Body of pancreas (tissue), 4 donors: ENCODE data around the gene PATJ. TPM values are rescaled to one million over a fixed set of nuclear protein-coding genes. Genes with fewer than 3 reads are reported as not detected.

Source experiments
- ATAC-seq: fragments of 150-250 bp; one replicate; pipeline ENCODE4 v1.9.1; 2016
- DNase-seq, 4 donors: peaks; one replicate each; pipeline ENCODE4 v3.0.0-alpha.2; 2019
- H3K27ac ChIP-seq, 4 donors: fragments of 200-600 bp; sonication (generic); 1 replicate in 3 of 4; 2 replicates in 1 of 4; pipeline versions ENCODE4 v1.5.1 to v1.6.1; 2016 to 2019; ENCODE audit warnings: mild to moderate bottlenecking in 1 of 4, mixed read lengths in 1 of 4, moderate library complexity in 1 of 4
- H3K27me3 ChIP-seq, 2 donors: fragments of 200-600 bp; sonication (generic); one replicate each; pipeline ENCODE4 v1.6.0; 2016; ENCODE audit warnings: mild to moderate bottlenecking in 1 of 2
- H3K36me3 ChIP-seq, 2 donors: fragments of 200-600 bp; sonication (generic); replicated peaks in 1 of 2; 2 replicates each; pipeline ENCODE4 v1.5.1; 2016; ENCODE audit warnings: low read depth in 2 of 2; ENCODE audit not compliant: insufficient read depth in 1 of 2
- H3K4me1 ChIP-seq: fragments of 200-600 bp; sonication (generic); one replicate; pipeline ENCODE4 v1.6.0; 2016
- H3K4me3 ChIP-seq, 2 donors: fragments of 200-600 bp; sonication (generic); 1 replicate in 1 of 2; 2 replicates in 1 of 2; pipeline ENCODE4 v1.5.1; 2016 to 2019
- H3K9me3 ChIP-seq, 3 donors: fragments of 200-600 bp; sonication (generic); 1 replicate in 2 of 3; 2 replicates in 1 of 3; pipeline ENCODE4 v1.5.1; 2016
- CTCF ChIP-seq, 7 experiments: fragments of 450-650 bp in 4 of 7; fragments of 200-600 bp in 3 of 7; sonication (generic) in 3 of 7; IDR thresholded peaks; one replicate each; pipeline ENCODE4 v1.5.1; 2016 to 2019; ENCODE audit warnings: antibody characterized with exemption in 7 of 7
- POLR2A ChIP-seq, 3 donors: fragments of 450-650 bp; IDR thresholded peaks; one replicate each; pipeline ENCODE4 v1.6.1; 2016; ENCODE audit warnings: antibody characterized with exemption in 3 of 3, mild to moderate bottlenecking in 2 of 3
- WGBS, 2 donors: methylation state at CpG; one replicate each; pipeline ENCODE4 v1.1.5; 2017; 5-methylcytosine and 5-hydroxymethylcytosine counted together
- intact Hi-C: fragments of 100-400 bp; cut with DNase I; formaldehyde crosslinking; loops from one replicate; pipeline ENCODE4 v1.15.1; 2023
- total RNA-seq, 2 donors: library from RNA; depleted of rRNA; stranded (reverse); fragments of >200 nt; gene quantifications; one replicate each; pipeline ENCODE4 v1.1.0, GENCODE V29; 2016

PATJ gene
- total RNA-seq, 2 donors from 2014 or later, result 54.2 to 72.5 TPM

- no peaks in the 10 kb centered on the region for H3K9me3 ChIP-seq
- DNase-seq, result no peak
- H3K4me1 ChIP-seq, result peaks cover 7% of the 10 kb centered on the region
- H3K36me3 ChIP-seq, result no peaks in the 10 kb centered on the region
- no peak for ATAC-seq
- no peak overlapping the region for H3K4me3 ChIP-seq
- H3K27me3 ChIP-seq, result no peaks in the 10 kb centered on the region
- 96 to 98% methylated on average over 3 of the region's 3 CpGs for WGBS, 2 donors
- TF ChIP-seq CTCF (IDR thresholded peaks at IDR 0.05), result no peak
- no peak for TF ChIP-seq POLR2A (IDR thresholded peaks at IDR 0.05)
- intact Hi-C loops, result no loop called here
- H3K27ac ChIP-seq, result no peak overlapping the region
Observed at GRCh38 chr1:61953790-61954150, 211.5 kb downstream of the PATJ start.

- Histone ChIP-seq H3K9me3 (no peaks in the 10 kb centered on the region), H3K27me3 (no peaks in the 10 kb centered on the region), H3K36me3 (no peaks in the 10 kb centered on the region), H3K4me1 (peaks cover 7% of the 10 kb centered on the region), H3K27ac (no peak overlapping the region), H3K4me3 (no peak overlapping the region)
- intact Hi-C loops, result no loop called here
- no peak for TF ChIP-seq POLR2A (IDR thresholded peaks at IDR 0.05)
- TF ChIP-seq CTCF (IDR thresholded peaks at IDR 0.05), result no peak
- WGBS, 2 donors, result 92 to 100% methylated on average over 1 of the region's 1 CpG
- ATAC-seq (no peak), DNase-seq (no peak)
Observed at GRCh38 chr1:61955261-61955660, 213.0 kb downstream of the PATJ start.

GRCh38 chr1:61956016-61956645 lies 213.9 kb downstream of the PATJ start:
- Histone ChIP-seq H3K27ac (no peak overlapping the region), H3K27me3 (no peaks in the 10 kb centered on the region), H3K36me3 (no peaks in the 10 kb centered on the region), H3K4me3 (no peak overlapping the region), H3K9me3 (no peaks in the 10 kb centered on the region), H3K4me1 (peaks cover 7% of the 10 kb centered on the region)
- no peak for ATAC-seq
- intact Hi-C loops, result no loop called here
- TF ChIP-seq CTCF (IDR thresholded peaks at IDR 0.05) (no peak), POLR2A (IDR thresholded peaks at IDR 0.05) (no peak)
- no peak for DNase-seq
- 89 to 94% methylated on average over 6 of the region's 6 CpGs for WGBS, 2 donors

GRCh38 chr1:61956784-61957183 lies 214.5 kb downstream of the PATJ start:
- TF ChIP-seq POLR2A (IDR thresholded peaks at IDR 0.05), result no peak
- no peak for TF ChIP-seq CTCF (IDR thresholded peaks at IDR 0.05)
- Histone ChIP-seq H3K4me1 (peaks cover 2% of the 10 kb centered on the region), H3K36me3 (no peaks in the 10 kb centered on the region), H3K9me3 (no peaks in the 10 kb centered on the region), H3K27ac (no peak overlapping the region), H3K27me3 (no peaks in the 10 kb centered on the region), H3K4me3 (no peak overlapping the region)
- DNase-seq (no peak), ATAC-seq (no peak)
- intact Hi-C loops, result no loop called here
- WGBS, 2 donors, result 70 to 82% methylated on average over 2 of the region's 2 CpGs

- TF ChIP-seq CTCF (IDR thresholded peaks at IDR 0.05) (no peak), POLR2A (IDR thresholded peaks at IDR 0.05) (no peak)
- Histone ChIP-seq H3K4me3 (no peak overlapping the region), H3K27ac (no peak overlapping the region), H3K4me1 (no peaks in the 10 kb centered on the region), H3K27me3 (no peaks in the 10 kb centered on the region), H3K36me3 (no peaks in the 10 kb centered on the region), H3K9me3 (no peaks in the 10 kb centered on the region)
- no peak for ATAC-seq
- intact Hi-C loops, result no loop called here
- no peak for DNase-seq
- WGBS, 2 donors, result 80 to 86% methylated on average over 3 of the region's 3 CpGs
Observed at GRCh38 chr1:61961009-61961408, 218.7 kb downstream of the PATJ start.
